NOMO-1 (cell line): ENCODE results near the gene ARAF.

Experiments used
- DNase-seq, 2 experiments: peaks; one replicate each; lab custom pipeline; 2025; ENCODE audit not compliant: unreplicated experiment in 2 of 2; lab: John Stamatoyannopoulos, UW

Gene ARAF

DNA sequence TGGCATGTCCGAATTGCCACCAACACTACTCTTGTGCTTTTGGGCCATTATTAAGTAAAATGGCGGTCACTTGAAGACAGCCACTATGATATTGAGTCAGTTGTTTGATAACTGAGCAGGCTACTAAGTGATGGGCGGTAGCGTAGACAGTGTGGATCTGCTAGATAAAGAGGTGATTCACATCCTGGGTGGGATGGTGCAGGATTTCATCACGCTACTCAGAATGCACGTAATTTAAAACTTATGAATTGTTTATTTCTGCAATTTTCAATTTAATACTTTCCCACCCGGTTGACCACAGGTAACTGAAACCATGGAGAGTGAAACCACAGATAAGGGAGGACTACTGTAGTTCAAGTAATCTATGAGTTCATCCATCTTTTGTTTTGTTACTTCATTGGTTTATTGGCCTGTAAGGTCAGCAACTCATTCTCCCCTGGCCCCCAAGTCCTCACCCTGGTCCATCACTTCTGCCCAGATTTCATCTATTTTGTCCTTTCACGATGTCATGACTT, 2.9 kb downstream of the ARAF start:
- DNase-seq, result no peak

DNA sequence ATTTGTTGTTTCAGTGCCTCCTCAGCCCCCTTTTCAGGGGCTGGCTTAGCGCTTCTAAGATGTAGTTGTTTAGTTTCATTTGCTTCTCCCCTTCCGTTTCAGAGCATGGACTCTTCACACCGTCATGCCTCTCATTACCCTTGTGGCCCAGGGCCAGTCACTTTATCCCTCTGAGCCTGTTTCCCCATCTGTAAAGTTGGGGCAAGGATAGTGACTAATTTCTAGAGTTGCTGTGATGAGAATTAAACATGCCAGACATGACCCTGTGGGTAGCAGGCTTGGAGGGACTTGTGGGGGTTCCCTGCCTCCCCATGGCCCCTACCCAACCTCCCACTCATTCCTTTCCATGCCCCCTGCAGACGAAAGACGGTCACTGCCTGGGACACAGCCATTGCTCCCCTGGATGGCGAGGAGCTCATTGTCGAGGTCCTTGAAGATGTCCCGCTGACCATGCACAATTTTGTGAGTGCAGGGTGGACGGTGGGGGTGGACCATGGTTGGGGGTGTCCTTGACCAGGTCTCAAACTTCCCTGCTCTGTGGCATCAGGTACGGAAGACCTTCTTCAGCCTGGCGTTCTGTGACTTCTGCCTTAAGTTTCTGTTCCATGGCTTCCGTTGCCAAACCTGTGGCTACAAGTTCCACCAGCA, 3.6 kb downstream of the ARAF start:
- DNase-seq, result no peak

DNA sequence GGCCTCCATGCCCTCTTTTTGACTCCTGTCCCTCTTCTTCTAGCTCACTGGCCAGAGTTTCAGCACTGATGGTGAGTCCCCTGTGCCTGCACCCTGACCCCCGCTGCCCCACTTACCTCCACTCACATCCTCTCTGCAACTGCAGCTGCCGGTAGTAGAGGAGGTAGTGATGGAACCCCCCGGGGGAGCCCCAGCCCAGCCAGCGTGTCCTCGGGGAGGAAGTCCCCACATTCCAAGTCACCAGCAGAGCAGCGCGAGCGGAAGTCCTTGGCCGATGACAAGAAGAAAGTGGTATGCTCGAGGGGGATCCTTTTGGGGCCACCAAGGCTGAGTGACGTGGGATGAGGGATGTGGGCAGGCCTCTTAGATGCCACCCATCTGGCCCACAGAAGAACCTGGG, 5.8 kb downstream of the ARAF start:
- DNase-seq, result no peak

DNA sequence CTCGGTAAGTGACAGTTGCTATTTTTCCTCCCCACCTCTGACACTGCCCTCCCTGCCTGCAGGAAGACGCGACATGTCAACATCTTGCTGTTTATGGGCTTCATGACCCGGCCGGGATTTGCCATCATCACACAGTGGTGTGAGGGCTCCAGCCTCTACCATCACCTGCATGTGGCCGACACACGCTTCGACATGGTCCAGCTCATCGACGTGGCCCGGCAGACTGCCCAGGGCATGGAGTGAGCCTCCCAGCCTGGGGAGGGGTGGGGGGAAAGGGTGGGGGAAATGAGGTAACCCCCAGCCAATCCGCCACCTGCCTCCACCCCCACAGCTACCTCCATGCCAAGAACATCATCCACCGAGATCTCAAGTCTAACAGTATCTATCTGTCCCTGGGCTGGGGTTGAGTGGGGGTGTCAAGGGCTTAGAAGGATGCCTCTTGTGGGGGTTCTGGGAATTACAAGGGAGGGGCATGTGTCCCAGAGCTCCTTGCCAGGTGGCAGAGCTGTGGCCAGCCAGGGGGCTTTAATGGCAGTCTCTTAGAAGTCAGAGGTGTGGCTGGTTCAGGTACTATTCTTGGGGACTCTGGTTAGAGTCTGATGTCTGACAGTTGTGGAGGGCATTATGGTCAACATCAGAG, 7.8 kb downstream of the ARAF start:
- no peak for DNase-seq

- no peak for DNase-seq
These were observed 9.8 kb downstream of the ARAF start for GRCh38 chrX:47570794-47571193.

- no peak for DNase-seq
These were observed 10.2 kb downstream of the ARAF start for GRCh38 chrX:47571215-47571614.

DNA sequence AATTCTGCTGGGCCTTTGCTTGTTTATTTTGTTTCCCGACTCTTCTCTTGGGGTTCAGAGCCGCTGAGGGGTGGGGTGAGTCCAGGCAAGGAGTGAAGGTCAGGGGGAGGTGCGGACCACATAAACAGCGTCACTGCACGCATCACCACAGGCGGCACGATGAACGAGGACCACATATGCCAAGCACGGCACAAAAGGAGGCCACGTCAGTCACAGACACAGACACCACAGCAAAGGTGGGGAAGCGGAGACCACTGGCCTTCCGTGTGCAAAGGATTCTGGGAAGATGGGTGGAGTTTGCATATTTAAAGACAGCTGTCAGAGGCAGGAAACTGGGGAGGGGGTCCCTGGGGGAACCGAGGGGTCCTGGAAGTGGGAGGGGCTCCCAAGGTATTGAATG, 10.9 kb downstream of the ARAF start:
- DNase-seq, result no peak

DNA sequence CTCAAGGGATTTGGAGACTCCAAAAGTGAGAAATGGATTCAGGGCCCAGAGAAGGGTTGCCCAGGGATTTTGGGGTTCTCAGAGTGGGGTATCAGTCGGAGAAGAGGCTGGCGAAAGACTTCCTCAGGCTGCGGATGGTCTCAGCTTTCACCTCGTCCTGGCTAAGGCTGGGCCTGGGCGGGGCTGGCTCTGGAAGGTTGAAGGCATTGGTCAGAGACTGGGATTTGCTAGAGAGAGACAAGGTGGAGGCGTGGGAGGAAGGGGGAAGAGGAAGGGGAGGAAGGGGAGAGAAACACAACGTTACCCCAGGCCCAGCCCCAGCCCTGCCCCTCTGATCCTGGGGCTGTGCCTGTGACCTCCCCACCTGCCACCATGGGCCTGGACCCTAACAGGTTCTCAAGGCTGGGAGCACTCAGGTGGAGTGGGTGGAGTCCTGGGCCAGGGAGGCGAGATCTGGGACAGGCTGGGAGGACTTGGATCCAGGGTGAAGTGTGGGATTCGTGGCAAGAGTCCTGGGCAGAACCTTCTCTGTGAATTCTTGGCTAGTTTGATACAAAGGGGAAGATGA, 11.9 kb downstream of the ARAF start:
- no peak for DNase-seq

- no peak for DNase-seq
These were observed 12.5 kb downstream of the ARAF start for GRCh38 chrX:47573341-47574075.

- DNase-seq, result no peak
These were observed 13.1 kb downstream of the ARAF start for GRCh38 chrX:47574076-47574546.

DNA sequence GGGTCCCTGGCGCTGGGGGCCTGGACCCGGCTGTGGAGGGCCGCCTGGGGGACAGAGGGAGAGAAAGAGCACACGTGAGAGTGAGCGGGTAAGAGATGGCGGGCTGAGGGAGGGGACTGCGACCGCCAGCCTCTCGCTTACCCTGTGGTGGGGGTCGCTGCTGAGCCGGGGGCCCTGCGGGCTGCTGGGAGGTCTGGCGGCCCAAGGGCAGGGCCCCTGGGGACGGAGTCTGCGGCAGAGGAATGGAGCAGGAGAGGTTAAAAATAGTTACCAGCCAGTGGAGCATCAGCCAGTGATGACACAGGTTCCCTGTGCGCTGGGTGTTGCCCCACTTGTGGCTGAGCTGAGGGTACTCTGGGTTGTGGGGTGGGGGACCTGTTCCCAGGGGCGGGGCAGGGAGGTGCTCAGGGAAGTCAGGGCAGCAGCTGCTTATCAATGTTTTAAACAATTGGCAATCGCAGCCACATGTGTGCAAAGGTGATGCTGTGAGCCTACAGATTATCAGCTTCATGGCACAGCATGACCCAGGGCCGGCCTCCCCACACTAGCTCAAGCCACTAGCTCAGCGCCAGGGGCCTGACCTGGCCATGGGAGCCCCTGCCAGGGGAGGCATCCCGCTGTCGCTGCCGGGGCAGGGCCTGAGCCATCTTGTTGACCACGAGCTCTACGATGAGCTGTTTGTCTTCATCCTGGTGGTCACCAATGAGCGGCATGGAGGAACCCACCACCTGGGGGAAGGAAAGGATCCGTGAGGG, 13.7 kb downstream of the ARAF start:
- no peak for DNase-seq

GRCh38 chrX:47576021-47576898, 15.3 kb downstream of the ARAF start:
- no peak for DNase-seq

- DNase-seq, result no peak
These were observed 16.4 kb downstream of the ARAF start for GRCh38 chrX:47577424-47577823.

DNA sequence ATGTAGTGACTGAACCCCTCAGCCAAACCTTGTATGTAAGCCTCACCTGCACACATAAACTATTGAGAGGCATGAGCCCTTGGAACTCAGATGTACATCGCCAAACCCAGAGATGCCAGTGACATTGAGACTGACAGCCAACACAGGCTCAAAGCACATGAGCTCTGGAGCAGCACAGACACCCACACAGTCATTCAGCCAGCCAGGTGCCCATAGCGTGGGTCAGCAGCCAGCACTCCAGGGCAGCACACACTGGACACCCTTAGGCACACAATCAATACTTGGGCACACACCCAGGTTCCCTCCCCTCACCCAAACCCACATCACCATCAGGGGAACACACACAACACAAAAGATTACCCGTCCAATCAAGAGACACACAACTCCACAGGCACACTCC, 16.9 kb downstream of the ARAF start:
- DNase-seq, result no peak

DNA sequence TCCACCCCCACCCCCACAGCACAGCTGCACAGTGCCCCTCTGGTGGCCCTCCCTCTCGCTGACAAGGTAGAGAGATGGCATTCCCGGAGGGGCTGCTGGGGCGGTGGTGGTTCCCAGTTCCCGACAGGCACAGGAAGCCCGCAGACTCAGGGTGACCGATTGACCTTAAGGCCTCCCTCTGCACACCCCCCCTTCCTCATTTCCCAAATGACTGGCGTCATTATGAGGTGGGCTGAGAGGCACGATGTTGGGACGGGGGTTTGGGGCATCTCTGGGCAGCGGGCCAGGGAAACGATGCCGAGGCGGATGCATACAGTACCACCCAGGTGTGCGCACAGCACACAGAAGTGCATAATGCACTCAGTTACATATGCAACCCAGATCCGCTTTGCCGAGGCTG, 17.7 kb downstream of the ARAF start:
- DNase-seq, result no peak

DNA sequence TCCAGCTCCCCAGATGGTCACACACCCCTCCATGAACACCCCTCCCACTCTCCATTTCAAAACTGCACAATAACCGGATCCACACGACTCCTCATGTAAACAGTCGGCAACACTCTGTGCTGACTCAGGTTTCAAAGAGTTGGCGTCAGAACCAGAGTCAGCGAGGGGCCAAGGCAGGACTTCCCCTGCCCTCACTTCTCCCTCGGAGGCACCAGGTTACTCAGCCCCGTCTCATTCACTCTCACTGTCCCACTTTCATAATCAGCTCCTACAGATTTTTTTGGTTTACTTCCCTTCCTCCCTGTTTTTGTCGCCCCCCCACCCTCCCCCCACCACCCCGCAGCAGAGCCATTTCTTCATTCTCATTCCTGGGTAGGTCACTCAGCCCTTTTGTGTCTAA, 18.5 kb downstream of the ARAF start:
- peak in 1 of 2 experiments; percentile 14 for DNase-seq

- DNase-seq, result peak; percentile 81 to 82
These were observed 21.0 kb downstream of the ARAF start, which contains the start of gene TIMP1 for GRCh38 chrX:47581731-47582647. TIMP1 (plus strand) TSS chrX:47582436; CDS start chrX:47583416, 980 bp downstream.

GRCh38 chrX:47583240-47583861, 22.3 kb downstream of the ARAF start:
- no peak for DNase-seq
